Ectodermal cell (in vitro differentiated cells): Measurements from ENCODE around the gene TFIP11.

Source experiments
- H3K27ac ChIP-seq: 2 replicates; pipeline ENCODE4 v1.7.0; 2013; ENCODE audit warnings: mild to moderate bottlenecking, low read depth, low read length; ENCODE audit not compliant: insufficient read depth, poor library complexity, severe bottlenecking
- H3K27me3 ChIP-seq: 2 replicates; pipeline ENCODE4 v1.7.0; 2013; ENCODE audit warnings: mild to moderate bottlenecking, low read length; ENCODE audit not compliant: insufficient read depth, control insufficient read depth, poor library complexity, severe bottlenecking
- H3K36me3 ChIP-seq: one replicate; pipeline ENCODE4 v1.7.0; 2013; ENCODE audit warnings: low read length; ENCODE audit not compliant: control insufficient read depth, insufficient read depth
- H3K4me1 ChIP-seq: one replicate; pipeline ENCODE4 v1.7.0; 2013; ENCODE audit warnings: low read length; ENCODE audit not compliant: control insufficient read depth, insufficient read depth
- H3K4me3 ChIP-seq: 2 replicates; pipeline ENCODE4 v1.7.0; 2013; ENCODE audit warnings: low read depth, low read length, control low read depth; ENCODE audit not compliant: insufficient read depth
- H3K9me3 ChIP-seq: 2 replicates; pipeline ENCODE4 v1.7.0; 2013; ENCODE audit warnings: mild to moderate bottlenecking, low read length, moderate library complexity; ENCODE audit not compliant: control insufficient read depth
- WGBS, 2 experiments: methylation state at CpG; one replicate each; pipeline ENCODE4 v1.1.7; 2013; ENCODE audit warnings: missing lambda C conversion rate in 2 of 2; 5-methylcytosine and 5-hydroxymethylcytosine counted together

The TFIP11 gene

DNA sequence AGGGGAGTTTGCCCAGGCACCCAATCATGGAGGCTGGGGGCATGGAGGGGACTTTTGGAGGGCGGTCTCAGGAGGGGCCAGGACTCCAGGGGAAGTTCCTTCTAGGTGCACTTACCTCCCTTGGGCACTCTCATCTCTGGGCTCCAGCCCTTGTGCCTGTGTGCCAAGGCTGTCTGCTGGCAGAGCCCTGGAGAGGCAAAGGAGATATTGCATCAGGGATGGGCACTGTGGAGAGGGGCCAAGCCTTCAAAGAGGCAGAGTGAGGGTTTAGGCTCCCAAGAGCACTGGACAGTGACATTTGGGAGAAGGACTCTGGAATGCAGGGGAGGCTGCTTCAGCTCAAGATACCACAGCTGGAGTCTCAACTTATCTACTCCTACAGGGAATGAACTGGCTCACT lies 32.2 kb upstream of the TFIP11 start:
- Histone ChIP-seq H3K36me3 (peaks cover 5% of the 10 kb centered on the region), H3K9me3 (no peaks in the 10 kb centered on the region), H3K27ac (no peak overlapping the region), H3K4me1 (no peaks in the 10 kb centered on the region), H3K4me3 (no peak overlapping the region), H3K27me3 (no peaks in the 10 kb centered on the region)
- WGBS, 2 experiments, result 97 to 100% methylated on average over 1 of the region's 1 CpG

DNA sequence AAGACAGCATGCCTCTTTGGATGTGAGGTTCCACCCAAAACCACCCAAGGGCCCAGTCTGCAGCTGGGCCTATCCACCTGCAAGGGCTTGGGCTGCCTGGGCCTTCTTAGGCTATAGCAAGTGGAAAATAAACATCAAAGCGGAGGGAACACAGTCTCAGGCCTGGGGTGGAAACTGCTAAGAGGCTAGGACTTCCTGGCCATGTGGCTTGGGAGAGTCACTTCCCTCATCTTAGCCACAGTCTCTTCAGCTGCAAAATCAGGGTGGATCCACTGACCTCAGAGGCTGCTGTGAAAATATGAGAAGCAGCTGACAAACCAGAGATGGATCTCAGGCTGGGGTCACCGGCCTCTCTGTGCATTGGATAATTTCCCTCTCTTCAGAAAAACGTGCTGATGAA lies 30.6 kb upstream of the TFIP11 start:
- Histone ChIP-seq H3K27me3 (no peaks in the 10 kb centered on the region), H3K36me3 (peaks cover 5% of the 10 kb centered on the region), H3K4me1 (no peaks in the 10 kb centered on the region), H3K27ac (no peak overlapping the region), H3K9me3 (no peaks in the 10 kb centered on the region), H3K4me3 (no peak overlapping the region)
- WGBS, 2 experiments, result 92 to 93% methylated on average over 3 of the region's 3 CpGs

GRCh38 chr22:26541167-26541819 lies 29.0 kb upstream of the TFIP11 start:
- no peaks in the 10 kb centered on the region for H3K9me3 ChIP-seq
- H3K4me3 ChIP-seq, result no peak overlapping the region
- H3K27ac ChIP-seq, result no peak overlapping the region
- 93 to 94% methylated on average over 47 of the region's 47 CpGs for WGBS, 2 experiments
- peaks cover 5% of the 10 kb centered on the region for H3K36me3 ChIP-seq
- no peaks in the 10 kb centered on the region for H3K4me1 ChIP-seq
- no peaks in the 10 kb centered on the region for H3K27me3 ChIP-seq

- no peaks in the 10 kb centered on the region for H3K9me3 ChIP-seq
- no peaks in the 10 kb centered on the region for H3K4me1 ChIP-seq
- H3K4me3 ChIP-seq, result no peak overlapping the region
- peaks cover 5% of the 10 kb centered on the region for H3K36me3 ChIP-seq
- H3K27me3 ChIP-seq, result no peaks in the 10 kb centered on the region
- no peak overlapping the region for H3K27ac ChIP-seq
- WGBS, 2 experiments, result 93 to 95% methylated on average over 2 of the region's 2 CpGs
Measured at GRCh38 chr22:26540119-26540518, 27.8 kb upstream of the TFIP11 start.

GRCh38 chr22:26536762-26537134 lies 24.5 kb upstream of the TFIP11 start:
- no peaks in the 10 kb centered on the region for H3K27me3 ChIP-seq
- H3K36me3 ChIP-seq, result peaks cover 5% of the 10 kb centered on the region
- no peaks in the 10 kb centered on the region for H3K9me3 ChIP-seq
- H3K4me3 ChIP-seq, result no peak overlapping the region
- H3K4me1 ChIP-seq, result no peaks in the 10 kb centered on the region
- WGBS, 2 experiments, result 92% methylated on average over 3 of the region's 3 CpGs
- no peak overlapping the region for H3K27ac ChIP-seq

GRCh38 chr22:26536056-26536761 lies 23.9 kb upstream of the TFIP11 start:
- H3K27ac ChIP-seq, result no peak overlapping the region
- 96% methylated on average over 12 of the region's 12 CpGs for WGBS, 2 experiments
- H3K36me3 ChIP-seq, result peaks cover 5% of the 10 kb centered on the region
- no peaks in the 10 kb centered on the region for H3K4me1 ChIP-seq
- no peaks in the 10 kb centered on the region for H3K9me3 ChIP-seq
- H3K27me3 ChIP-seq, result no peaks in the 10 kb centered on the region
- H3K4me3 ChIP-seq, result no peak overlapping the region

DNA sequence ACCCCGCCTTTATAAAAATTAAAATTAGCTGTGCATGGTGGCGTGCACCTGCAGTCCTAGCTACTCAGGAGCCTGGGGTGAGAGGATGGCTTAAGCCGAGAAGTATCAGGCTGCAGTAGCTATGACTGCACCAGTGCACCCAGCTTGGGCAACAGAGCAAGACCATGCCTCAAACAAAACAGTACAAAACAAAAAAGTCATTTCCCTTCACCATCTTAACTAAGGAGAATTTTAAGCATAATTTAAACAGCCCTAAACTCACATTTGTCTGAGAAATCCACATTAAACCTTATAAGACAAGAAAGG lies 23.3 kb upstream of the TFIP11 start:
- Histone ChIP-seq H3K36me3 (peaks cover under 1% of the 10 kb centered on the region), H3K27me3 (no peaks in the 10 kb centered on the region), H3K4me3 (no peak overlapping the region), H3K9me3 (no peaks in the 10 kb centered on the region), H3K27ac (no peak overlapping the region), H3K4me1 (no peaks in the 10 kb centered on the region)
- WGBS, 2 experiments, result 88 to 90% methylated on average over 3 of the region's 3 CpGs

- Histone ChIP-seq H3K36me3 (no peaks in the 10 kb centered on the region), H3K4me1 (no peaks in the 10 kb centered on the region), H3K27ac (no peak overlapping the region), H3K27me3 (no peaks in the 10 kb centered on the region), H3K4me3 (no peak overlapping the region), H3K9me3 (no peaks in the 10 kb centered on the region)
- WGBS, 2 experiments, result 86% methylated on average over 12 to 13 of the region's 13 CpGs
Measured at GRCh38 chr22:26534874-26535602, 22.8 kb upstream of the TFIP11 start.

DNA sequence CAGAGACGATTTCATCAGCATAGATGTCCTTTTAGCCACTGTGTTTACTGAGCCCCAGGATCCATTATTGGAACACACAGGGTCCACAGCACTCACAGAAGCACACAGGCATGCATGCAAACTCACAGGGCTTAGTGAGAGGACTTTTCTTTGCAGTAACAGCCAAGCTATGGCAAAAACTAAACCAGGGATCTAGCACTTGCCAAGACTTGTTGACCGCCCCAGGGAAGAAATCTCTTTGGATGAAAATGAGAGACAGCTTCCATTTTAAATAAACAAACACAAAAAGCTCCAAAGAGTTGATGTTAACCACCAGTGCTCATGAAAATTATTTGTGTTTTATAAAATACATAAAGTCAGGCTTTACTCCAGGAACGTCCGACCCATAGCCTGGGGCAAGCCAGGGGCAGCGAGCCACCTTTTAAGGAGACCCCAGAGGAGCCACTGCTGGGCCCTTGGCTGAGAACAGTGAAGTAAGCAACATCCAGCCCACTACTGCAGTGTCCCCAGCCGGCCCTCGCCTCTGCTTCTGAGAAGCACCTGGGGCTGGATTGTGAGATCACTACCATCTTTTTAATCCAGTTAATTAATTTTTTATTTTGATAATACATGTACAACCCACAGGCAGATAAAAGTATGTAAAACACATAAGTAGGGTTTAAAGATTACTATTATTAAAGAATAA lies 22.0 kb upstream of the TFIP11 start:
- Histone ChIP-seq H3K27ac (no peak overlapping the region), H3K36me3 (no peaks in the 10 kb centered on the region)
- 90 to 96% methylated on average over 5 to 7 of the region's 7 CpGs for WGBS, 2 experiments

GRCh38 chr22:26529345-26529744 lies 17.1 kb upstream of the TFIP11 start:
- no peaks in the 10 kb centered on the region for H3K4me1 ChIP-seq
- no peak overlapping the region for H3K4me3 ChIP-seq
- H3K36me3 ChIP-seq, result no peaks in the 10 kb centered on the region
- 87 to 100% methylated on average over 2 of the region's 2 CpGs for WGBS, 2 experiments
- H3K9me3 ChIP-seq, result no peaks in the 10 kb centered on the region
- no peak overlapping the region for H3K27ac ChIP-seq
- H3K27me3 ChIP-seq, result no peaks in the 10 kb centered on the region

More for the DNA sequence above, 22.0 kb upstream of the TFIP11 start:
- H3K4me3 ChIP-seq, result no peak overlapping the region
- H3K4me1 ChIP-seq, result no peaks in the 10 kb centered on the region
- H3K9me3 ChIP-seq, result no peaks in the 10 kb centered on the region
- no peaks in the 10 kb centered on the region for H3K27me3 ChIP-seq
